ENCODE measurements around the gene ROBO1. TPM values are rescaled to one million over a fixed set of nuclear protein-coding genes. Genes with fewer than 3 reads are reported as not detected.

The ROBO1 gene
- total RNA-seq, 2 experiments from 2014 or later: 8.6 to 9.0 TPM

GRCh38 chr3:79664455-79664854, 103.3 kb downstream of the ROBO1 start:
- H3K27ac Mint-ChIP-seq: no peak overlapping the region
- H3K27me3 Mint-ChIP-seq: no peaks in the 10 kb centered on the region
- H3K9me3 Mint-ChIP-seq: peaks cover 23% of the 10 kb centered on the region
- ATAC-seq (no peak), DNase-seq (no peak)
- no peak overlapping the region for H3K4me3 Mint-ChIP-seq
- no peaks in the 10 kb centered on the region for H3K4me1 Mint-ChIP-seq (ENCODE audit: low read depth)
- H3K36me3 Mint-ChIP-seq (ENCODE audit: low read depth): no peaks in the 10 kb centered on the region
- CTCF ChIA-PET: no interaction called here
- POLR2A ChIA-PET: no interaction called here
- no peak for TF ChIP-seq CTCF (IDR thresholded peaks at IDR 0.05)
- intact Hi-C loops (cut with micrococcal nuclease): no loop called here

- ATAC-seq (no peak), DNase-seq (no peak)
- no peak overlapping the region for H3K27ac Mint-ChIP-seq
- H3K9me3 Mint-ChIP-seq: peaks cover 19% of the 10 kb centered on the region
- no peaks in the 10 kb centered on the region for H3K27me3 Mint-ChIP-seq
- ChIA-PET POLR2A (no interaction called here), CTCF (no interaction called here)
- H3K4me1 Mint-ChIP-seq (ENCODE audit: low read depth): no peaks in the 10 kb centered on the region
- no peak overlapping the region for H3K4me3 Mint-ChIP-seq
- intact Hi-C loops (cut with micrococcal nuclease): no loop called here
- no peak for TF ChIP-seq CTCF (IDR thresholded peaks at IDR 0.05)
- H3K36me3 Mint-ChIP-seq (ENCODE audit: low read depth): no peaks in the 10 kb centered on the region
Observed at GRCh38 chr3:79661896-79662295, 105.9 kb downstream of the ROBO1 start.

GRCh38 chr3:79657076-79657475, 110.7 kb downstream of the ROBO1 start:
- Mint-ChIP-seq H3K27ac (no peak overlapping the region), H3K27me3 (no peaks in the 10 kb centered on the region), H3K9me3 (peaks cover 10% of the 10 kb centered on the region), H3K4me1 (ENCODE audit: low read depth) (no peaks in the 10 kb centered on the region), H3K36me3 (ENCODE audit: low read depth) (no peaks in the 10 kb centered on the region), H3K4me3 (no peak overlapping the region)
- ChIA-PET POLR2A (no interaction called here), CTCF (no interaction called here)
- no peak for ATAC-seq
- no peak for TF ChIP-seq CTCF (IDR thresholded peaks at IDR 0.05)
- no peak for DNase-seq
- intact Hi-C loops (cut with micrococcal nuclease): no loop called here

GRCh38 chr3:79654019-79654418, 113.8 kb downstream of the ROBO1 start:
- DNase-seq (no peak), ATAC-seq (no peak)
- no peaks in the 10 kb centered on the region for H3K27me3 Mint-ChIP-seq
- no peak for TF ChIP-seq CTCF (IDR thresholded peaks at IDR 0.05)
- CTCF ChIA-PET: no interaction called here
- no peaks in the 10 kb centered on the region for H3K36me3 Mint-ChIP-seq (ENCODE audit: low read depth)
- H3K27ac Mint-ChIP-seq: no peak overlapping the region
- H3K4me3 Mint-ChIP-seq: no peak overlapping the region
- no peaks in the 10 kb centered on the region for H3K4me1 Mint-ChIP-seq (ENCODE audit: low read depth)
- intact Hi-C loops (cut with micrococcal nuclease): no loop called here
- POLR2A ChIA-PET: no interaction called here
- peaks cover 3% of the 10 kb centered on the region for H3K9me3 Mint-ChIP-seq

GRCh38 chr3:79653266-79653830, 114.5 kb downstream of the ROBO1 start:
- ATAC-seq (no peak), DNase-seq (no peak)
- intact Hi-C loops (cut with micrococcal nuclease): no loop called here
- no peak for TF ChIP-seq CTCF (IDR thresholded peaks at IDR 0.05)
- Mint-ChIP-seq H3K27ac (no peak overlapping the region), H3K9me3 (peaks cover 3% of the 10 kb centered on the region), H3K36me3 (ENCODE audit: low read depth) (no peaks in the 10 kb centered on the region), H3K4me1 (ENCODE audit: low read depth) (no peaks in the 10 kb centered on the region), H3K27me3 (no peaks in the 10 kb centered on the region), H3K4me3 (no peak overlapping the region)
- ChIA-PET CTCF (no interaction called here), POLR2A (no interaction called here)

All from activated CD8-positive, alpha-beta T cell treated with anti-CD3 and anti-CD28 coated beads for 36 hours (primary cell).